Measurements from ENCODE around the gene CD300LD.

CD300LD gene

DNA sequence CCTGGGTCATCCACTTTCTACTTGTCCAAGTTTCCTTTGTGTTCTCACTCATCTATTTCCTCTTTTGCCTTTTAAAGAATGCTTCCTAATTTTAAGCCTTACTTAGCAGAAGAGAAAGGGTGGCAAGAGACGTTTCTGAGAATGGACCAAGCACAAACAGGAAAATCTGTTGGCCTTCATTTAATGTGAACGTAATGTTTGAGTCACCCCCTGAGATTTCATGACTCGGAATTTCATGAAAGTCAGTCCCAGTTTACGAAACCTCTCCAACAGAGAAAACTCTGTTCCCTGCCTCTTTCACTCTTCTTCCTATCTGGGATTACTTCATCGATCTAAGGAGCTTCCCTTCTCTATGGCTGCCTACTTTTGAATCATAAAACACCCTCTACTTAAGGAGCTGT is 31.6 kb upstream of the CD300LD start, which contains the start of gene CD300E:
Gene CD300E, minus strand, starts transcription at position 46 of the 401 bp plus-strand sequence. CDS start 117 bp downstream, outside the sequence.
- Histone ChIP-seq H2AFZ (ENCODE audit: low read depth) (no peak within 1 kb of the TSS), H4K20me1 (ENCODE audit: insufficient read depth) (no peaks in the 10 kb centered on the region), H3K27me3 (ENCODE audit: insufficient read depth, low read depth) (peaks cover 95% of the 10 kb centered on the region), H3K4me1 (ENCODE audit: low read depth, poor library complexity, severe bottlenecking) (no peaks in the 10 kb centered on the region), H3K27ac (no peak within 1 kb of the TSS), H3K36me3 (ENCODE audit: insufficient read depth) (no peaks in the 10 kb centered on the region), H3K9ac (no peak within 1 kb of the TSS), H3K79me2 (ENCODE audit: insufficient read depth, low read depth) (no peaks in the 10 kb centered on the region), H3K4me3 (IDR thresholded peaks at IDR 0.05; ENCODE audit: insufficient read depth, low read depth, low read length) (no peak within 1 kb of the TSS), H3K4me2 (no peak within 1 kb of the TSS)
- TF ChIP-seq, protein P1, sequence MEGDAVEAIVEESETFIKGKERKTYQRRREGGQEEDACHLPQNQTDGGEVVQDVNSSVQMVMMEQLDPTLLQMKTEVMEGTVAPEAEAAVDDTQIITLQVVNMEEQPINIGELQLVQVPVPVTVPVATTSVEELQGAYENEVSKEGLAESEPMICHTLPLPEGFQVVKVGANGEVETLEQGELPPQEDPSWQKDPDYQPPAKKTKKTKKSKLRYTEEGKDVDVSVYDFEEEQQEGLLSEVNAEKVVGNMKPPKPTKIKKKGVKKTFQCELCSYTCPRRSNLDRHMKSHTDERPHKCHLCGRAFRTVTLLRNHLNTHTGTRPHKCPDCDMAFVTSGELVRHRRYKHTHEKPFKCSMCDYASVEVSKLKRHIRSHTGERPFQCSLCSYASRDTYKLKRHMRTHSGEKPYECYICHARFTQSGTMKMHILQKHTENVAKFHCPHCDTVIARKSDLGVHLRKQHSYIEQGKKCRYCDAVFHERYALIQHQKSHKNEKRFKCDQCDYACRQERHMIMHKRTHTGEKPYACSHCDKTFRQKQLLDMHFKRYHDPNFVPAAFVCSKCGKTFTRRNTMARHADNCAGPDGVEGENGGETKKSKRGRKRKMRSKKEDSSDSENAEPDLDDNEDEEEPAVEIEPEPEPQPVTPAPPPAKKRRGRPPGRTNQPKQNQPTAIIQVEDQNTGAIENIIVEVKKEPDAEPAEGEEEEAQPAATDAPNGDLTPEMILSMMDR (conservative IDR thresholded peaks at IDR 0.05; ENCODE audit: low read depth, low read length): no peak

DNA sequence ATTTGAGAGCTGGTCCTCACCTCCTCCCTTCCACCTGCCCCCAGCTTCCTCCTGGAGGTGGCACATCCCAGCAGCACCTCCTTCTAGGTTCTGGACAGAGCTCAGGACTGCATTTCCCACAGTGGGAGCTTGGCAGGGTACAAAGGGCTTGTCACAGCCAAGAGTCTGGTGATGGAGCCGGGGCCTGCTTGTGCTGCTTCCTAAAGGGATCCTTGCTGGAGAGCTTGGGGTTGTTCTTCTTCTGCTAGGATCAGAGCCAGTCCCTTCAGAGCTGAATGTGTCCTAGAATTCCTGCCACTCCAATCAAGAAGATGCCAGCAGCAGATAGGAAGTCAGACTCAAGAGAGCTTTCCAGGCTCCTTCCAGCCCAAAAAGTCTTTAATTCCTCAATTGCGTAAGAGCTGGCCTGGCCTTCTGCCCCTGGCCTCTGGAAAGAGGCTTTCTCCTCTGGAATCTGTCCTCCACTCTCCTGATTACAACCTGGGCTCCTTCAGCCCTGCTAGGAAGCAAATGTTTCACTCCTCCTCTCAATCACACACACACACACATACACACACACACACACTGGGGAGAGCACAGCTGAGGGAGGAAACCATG is 27.1 kb upstream of the CD300LD start:
- no peaks in the 10 kb centered on the region for H3K4me1 ChIP-seq (ENCODE audit: low read depth, poor library complexity, severe bottlenecking)
- H3K4me3 ChIP-seq (IDR thresholded peaks at IDR 0.05; ENCODE audit: insufficient read depth, low read depth, low read length): no peak overlapping the region
- H3K27ac ChIP-seq: no peak overlapping the region
- H3K79me2 ChIP-seq (ENCODE audit: insufficient read depth, low read depth): no peaks in the 10 kb centered on the region
- H3K4me2 ChIP-seq: no peak overlapping the region
- no peaks in the 10 kb centered on the region for H4K20me1 ChIP-seq (ENCODE audit: insufficient read depth)
- no peak overlapping the region for H3K9ac ChIP-seq
- TF ChIP-seq, protein P1 (conservative IDR thresholded peaks at IDR 0.05; ENCODE audit: low read depth, low read length): no peak
- no peak overlapping the region for H2AFZ ChIP-seq (ENCODE audit: low read depth)
- H3K36me3 ChIP-seq (ENCODE audit: insufficient read depth): no peaks in the 10 kb centered on the region
- H3K27me3 ChIP-seq (ENCODE audit: insufficient read depth, low read depth): peaks cover 94% of the 10 kb centered on the region

DNA sequence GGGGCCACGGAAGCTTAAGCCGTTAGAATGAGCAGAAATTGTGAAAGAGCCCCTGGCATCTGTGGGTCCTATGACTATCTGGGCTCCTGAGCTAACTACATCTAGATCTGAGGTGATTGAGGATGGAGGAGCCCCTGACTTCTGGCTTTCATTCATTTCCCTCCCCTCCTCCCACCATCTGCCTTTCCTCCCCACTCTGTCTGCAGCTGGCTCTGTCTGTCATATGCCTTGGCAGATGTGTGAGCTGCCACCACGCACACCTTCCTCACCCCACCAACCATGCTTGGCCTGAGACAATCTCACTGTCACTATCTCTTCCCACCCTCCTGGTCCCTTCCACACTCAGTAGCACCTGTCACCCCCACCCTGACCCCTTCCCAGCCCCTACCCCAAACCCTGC is 26.4 kb upstream of the CD300LD start:
- no peaks in the 10 kb centered on the region for H3K79me2 ChIP-seq (ENCODE audit: insufficient read depth, low read depth)
- H4K20me1 ChIP-seq (ENCODE audit: insufficient read depth): no peaks in the 10 kb centered on the region
- no peak overlapping the region for H3K4me2 ChIP-seq
- H3K27me3 ChIP-seq (ENCODE audit: insufficient read depth, low read depth): peaks cover 94% of the 10 kb centered on the region
- no peak overlapping the region for H2AFZ ChIP-seq (ENCODE audit: low read depth)
- no peak overlapping the region for H3K27ac ChIP-seq
- H3K4me3 ChIP-seq (IDR thresholded peaks at IDR 0.05; ENCODE audit: insufficient read depth, low read depth, low read length): no peak overlapping the region
- H3K9ac ChIP-seq: no peak overlapping the region
- H3K36me3 ChIP-seq (ENCODE audit: insufficient read depth): no peaks in the 10 kb centered on the region
- TF ChIP-seq, protein P1 (conservative IDR thresholded peaks at IDR 0.05; ENCODE audit: low read depth, low read length): no peak
- H3K4me1 ChIP-seq (ENCODE audit: low read depth, poor library complexity, severe bottlenecking): no peaks in the 10 kb centered on the region

DNA sequence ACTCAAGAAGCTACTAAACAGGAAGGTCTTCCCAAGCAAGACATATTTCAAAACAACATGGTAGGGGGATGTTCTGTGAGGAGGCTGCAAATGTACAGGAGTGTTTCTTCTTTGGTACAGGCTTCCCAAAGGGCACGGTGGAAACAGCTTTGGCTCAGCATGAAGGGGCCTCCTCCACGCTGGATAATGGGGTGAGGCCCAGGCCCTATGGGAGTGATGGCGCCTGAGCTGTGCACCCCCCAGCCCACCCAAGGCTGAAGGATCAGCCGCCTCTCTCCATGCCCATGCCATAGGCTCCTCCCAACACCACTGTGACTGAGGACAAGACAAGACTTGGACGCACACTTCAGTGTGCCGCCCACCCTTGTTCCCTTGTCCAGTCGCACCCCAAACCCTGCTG is 24.6 kb upstream of the CD300LD start:
- H2AFZ ChIP-seq (ENCODE audit: low read depth): no peak overlapping the region
- peaks cover 94% of the 10 kb centered on the region for H3K27me3 ChIP-seq (ENCODE audit: insufficient read depth, low read depth)
- H3K27ac ChIP-seq: no peak overlapping the region
- no peaks in the 10 kb centered on the region for H3K4me1 ChIP-seq (ENCODE audit: low read depth, poor library complexity, severe bottlenecking)
- no peak overlapping the region for H3K4me3 ChIP-seq (IDR thresholded peaks at IDR 0.05; ENCODE audit: insufficient read depth, low read depth, low read length)
- H3K79me2 ChIP-seq (ENCODE audit: insufficient read depth, low read depth): no peaks in the 10 kb centered on the region
- no peaks in the 10 kb centered on the region for H4K20me1 ChIP-seq (ENCODE audit: insufficient read depth)
- TF ChIP-seq, protein P1 (conservative IDR thresholded peaks at IDR 0.05; ENCODE audit: low read depth, low read length): no peak
- no peak overlapping the region for H3K9ac ChIP-seq
- H3K4me2 ChIP-seq: no peak overlapping the region
- H3K36me3 ChIP-seq (ENCODE audit: insufficient read depth): no peaks in the 10 kb centered on the region
